Neural cell (in vitro differentiated cells): ENCODE results near the gene PPM1N. TPM values are rescaled to one million over a fixed set of nuclear protein-coding genes. Genes with fewer than 3 reads are reported as not detected.
A peak's percentile ranks its signal among the peaks of the same experiment; 100 is the strongest.

Source experiments
- H2AFZ ChIP-seq: fragments of 200-600, 300-800 bp; sonication (generic), shearing (Covaris generic); 2 replicates; pipeline ENCODE4 v1.6.0; 2014; ENCODE audit warnings: low read depth, mild to moderate bottlenecking, antibody characterized with exemption, low read length, moderate library complexity
- H3F3A ChIP-seq: fragments of 200-600 bp; shearing (Covaris generic); 2 replicates; pipeline ENCODE4 v1.6.1; 2016; ENCODE audit warnings: mild to moderate bottlenecking, moderate library complexity, mixed read lengths, antibody characterized with exemption, low read length; ENCODE audit not compliant: insufficient read depth, poor library complexity, severe bottlenecking
- H3K27ac ChIP-seq: fragments of 200-600, 300-800 bp; sonication (generic), shearing (Covaris generic); 2 replicates; pipeline ENCODE4 v1.5.1; 2014; ENCODE audit warnings: mild to moderate bottlenecking, low read length, moderate library complexity
- H3K27me3 ChIP-seq: fragments of 300-800, 200-600 bp; sonication (generic), shearing (Covaris generic); 2 replicates; pipeline ENCODE4 v1.6.0; 2014; ENCODE audit warnings: mild to moderate bottlenecking, low read depth, low read length, moderate library complexity; ENCODE audit not compliant: insufficient read depth
- H3K36me3 ChIP-seq: fragments of 300-800, 200-600 bp; sonication (generic), shearing (Covaris generic); 2 replicates; pipeline ENCODE4 v1.5.1; 2014; ENCODE audit warnings: mild to moderate bottlenecking, antibody characterized with exemption, low read length, moderate library complexity; ENCODE audit not compliant: insufficient read depth
- H3K4me2 ChIP-seq: fragments of 300-800, 200-600 bp; sonication (generic), shearing (Covaris generic); 2 replicates; pipeline ENCODE4 v1.6.0; 2014; ENCODE audit warnings: mild to moderate bottlenecking, low read length
- H3K4me3 ChIP-seq: fragments of 300-800, 200-600 bp; sonication (generic), shearing (Covaris generic); 2 replicates; pipeline ENCODE4 v1.5.1; 2014; ENCODE audit warnings: mild to moderate bottlenecking, low read length, moderate library complexity
- H3K79me2 ChIP-seq: fragments of 200-600 bp; shearing (Covaris generic); replicated peaks from 2 replicates; pipeline ENCODE4 v1.6.0; 2014; ENCODE audit warnings: mild to moderate bottlenecking, low read length, moderate library complexity; ENCODE audit not compliant: insufficient read depth
- H3K9ac ChIP-seq: fragments of 300-800, 200-600 bp; sonication (generic), shearing (Covaris generic); 2 replicates; pipeline ENCODE4 v1.6.1; 2016; ENCODE audit warnings: mild to moderate bottlenecking, low read length, mixed read lengths
- H3K9me2 ChIP-seq: fragments of 200-600 bp; shearing (Covaris generic); 2 replicates; pipeline ENCODE4 v1.6.1; 2016; ENCODE audit warnings: mild to moderate bottlenecking, low read length, mixed read lengths; ENCODE audit not compliant: insufficient read depth
- H3K9me3 ChIP-seq: fragments of 200-600, 300-800 bp; sonication (generic), shearing (Covaris generic); 2 replicates; pipeline ENCODE4 v1.6.1; 2016; ENCODE audit warnings: mild to moderate bottlenecking, mixed run types, low read length, moderate library complexity, mixed read lengths
- H4K20me1 ChIP-seq: fragments of 200-600 bp; shearing (Covaris generic); 2 replicates; pipeline ENCODE4 v1.6.1; 2016; ENCODE audit warnings: mild to moderate bottlenecking, mixed run types; ENCODE audit not compliant: insufficient read depth
- CTCF ChIP-seq: fragments of 450-650 bp; IDR thresholded peaks from 2 replicates; pipeline ENCODE4 v1.5.1; 2014; ENCODE audit warnings: antibody characterized with exemption, mild to moderate bottlenecking, moderate library complexity; ENCODE audit not compliant: poor library complexity, severe bottlenecking
- EP300 ChIP-seq: fragments of 450-650 bp; conservative IDR thresholded peaks from 2 replicates; pipeline ENCODE4 v1.6.1; 2014; ENCODE audit warnings: antibody characterized with exemption, mild to moderate bottlenecking, moderate library complexity; ENCODE audit not compliant: poor library complexity, severe bottlenecking
- EZH2 ChIP-seq: fragments of 200-600, 300-800 bp; shearing (Covaris generic), sonication (generic); IDR thresholded peaks from 2 replicates; pipeline ENCODE4 v1.6.1; 2014; ENCODE audit warnings: antibody characterized with exemption, low read length, borderline replicate concordance, mild to moderate bottlenecking; ENCODE audit not compliant: insufficient read depth, poor library complexity, severe bottlenecking
- MXI1 ChIP-seq: fragments of 450-650 bp; conservative IDR thresholded peaks from 2 replicates; pipeline ENCODE4 v1.6.1; 2014; ENCODE audit warnings: antibody characterized with exemption, mild to moderate bottlenecking; ENCODE audit not compliant: poor library complexity, severe bottlenecking
- POLR2AphosphoS5 ChIP-seq: IDR thresholded peaks from 2 replicates; pipeline ENCODE4 v1.6.1; 2012
- RAD21 ChIP-seq: fragments of 450-650 bp; conservative IDR thresholded peaks from 2 replicates; pipeline ENCODE4 v1.6.1; 2014; ENCODE audit warnings: antibody characterized with exemption, mild to moderate bottlenecking, moderate library complexity
- REST ChIP-seq: IDR thresholded peaks from 2 replicates; pipeline ENCODE4 v1.6.1; 2012; ENCODE audit warnings: borderline replicate concordance
- SMC3 ChIP-seq: fragments of 450-650 bp; conservative IDR thresholded peaks from 2 replicates; pipeline ENCODE4 v1.6.1; 2014; ENCODE audit warnings: antibody characterized with exemption, mild to moderate bottlenecking, moderate library complexity; ENCODE audit not compliant: poor library complexity
- TAF1 ChIP-seq: IDR thresholded peaks from 2 replicates; pipeline ENCODE4 v1.6.1; 2012; ENCODE audit warnings: low read depth
- polyA plus RNA-seq: library from polyadenylated mRNA; depleted of rRNA; stranded (reverse); fragments of >200 nt; gene quantifications from 2 replicates; pipeline ENCODE4 v1.2.3, GENCODE V29; 2014

PPM1N gene
- polyA plus RNA-seq, 1 donor from 2014 or later = 1.0 TPM

DNA sequence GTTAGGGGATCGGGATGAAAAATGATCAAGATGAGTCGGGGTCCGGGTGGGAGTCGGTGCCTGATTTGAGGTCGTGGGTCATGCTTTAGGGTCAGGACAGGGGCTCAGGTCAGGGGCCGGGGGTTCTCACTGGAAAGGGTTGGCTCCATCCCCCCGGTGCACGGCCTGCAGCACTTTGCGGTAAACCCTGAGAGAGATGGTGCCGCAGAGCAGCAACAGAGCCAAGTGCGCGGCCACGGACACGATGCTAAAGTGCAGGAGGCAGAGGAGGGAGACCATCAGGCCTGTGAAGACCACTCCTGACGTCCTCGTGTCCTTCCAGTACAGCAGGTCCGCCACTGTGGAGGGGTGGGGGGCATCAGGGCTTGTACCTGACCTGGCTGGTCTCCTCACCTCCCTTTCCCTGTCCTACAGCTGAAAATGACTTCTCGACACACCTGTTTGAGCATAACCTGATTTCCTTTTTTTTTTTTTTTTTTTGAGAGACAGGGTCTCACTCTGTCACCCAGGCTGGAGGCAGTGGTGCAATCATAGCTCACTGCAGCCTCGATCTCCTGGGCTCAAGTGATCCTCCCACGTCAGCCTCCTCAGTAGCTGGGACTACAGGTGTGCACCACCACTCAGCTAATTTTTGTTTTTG is 8.9 kb upstream of the PPM1N start:
- H3K9ac ChIP-seq = no peak overlapping the region
- peaks cover 12% of the 10 kb centered on the region for H4K20me1 ChIP-seq
- H3K9me2 ChIP-seq = no peaks in the 10 kb centered on the region
- H3K79me2 ChIP-seq = no peaks in the 10 kb centered on the region
- TF ChIP-seq MXI1 = no peak
- no peak for TF ChIP-seq SMC3
- no peak for TF ChIP-seq EP300
- no peak for TF ChIP-seq EZH2
- TF ChIP-seq RAD21 = no peak
- TF ChIP-seq TAF1 = no peak
- TF ChIP-seq POLR2AphosphoS5 = no peak
- no peak for TF ChIP-seq REST
- no peak for TF ChIP-seq CTCF
- H3K9me3 ChIP-seq = no peaks in the 10 kb centered on the region
- H3K27ac ChIP-seq = no peak overlapping the region
- H2AFZ ChIP-seq = no peak overlapping the region
- H3K4me2 ChIP-seq = no peak overlapping the region
- H3F3A ChIP-seq = no peaks in the 10 kb centered on the region
- no peaks in the 10 kb centered on the region for H3K27me3 ChIP-seq
- no peaks in the 10 kb centered on the region for H3K36me3 ChIP-seq
- no peak overlapping the region for H3K4me3 ChIP-seq

DNA sequence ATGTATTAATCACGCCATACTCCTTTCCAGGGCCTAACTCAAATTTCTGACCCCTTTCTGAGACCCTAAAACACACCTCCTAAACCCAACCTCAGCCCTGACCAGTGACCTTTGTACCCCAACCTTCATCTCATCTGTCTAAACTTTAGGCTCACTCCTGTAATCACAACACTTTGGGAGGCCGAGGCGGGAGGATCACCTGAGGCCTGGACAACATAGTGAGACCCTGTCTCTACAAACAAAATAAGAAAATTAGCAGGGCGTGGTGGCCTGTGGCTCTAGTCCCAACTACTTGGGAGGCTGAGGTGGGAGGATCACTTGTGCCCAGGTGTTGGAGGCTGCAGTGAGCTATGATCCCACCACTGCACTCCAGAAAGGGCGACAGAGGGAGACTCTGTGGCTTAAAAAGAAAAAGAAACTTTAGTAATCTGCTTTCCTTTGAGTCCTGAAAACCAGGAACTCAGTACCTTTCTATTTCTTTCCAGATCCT is 6.1 kb upstream of the PPM1N start:
- Histone ChIP-seq H3K27ac (no peak overlapping the region), H3K4me3 (peak overlapping the region; percentile 66), H3K9me2 (no peaks in the 10 kb centered on the region), H3K9ac (no peak overlapping the region), H3K4me2 (no peak overlapping the region), H2AFZ (no peak overlapping the region), H4K20me1 (peaks cover 12% of the 10 kb centered on the region), H3K36me3 (no peaks in the 10 kb centered on the region), H3F3A (no peaks in the 10 kb centered on the region), H3K79me2 (peaks cover 3% of the 10 kb centered on the region), H3K27me3 (peaks cover 2% of the 10 kb centered on the region), H3K9me3 (no peaks in the 10 kb centered on the region)
- TF ChIP-seq REST (no peak), EZH2 (no peak), TAF1 (no peak), RAD21 (no peak), MXI1 (no peak), SMC3 (no peak), POLR2AphosphoS5 (no peak), CTCF (no peak), EP300 (no peak)
